T-helper 2 cell (primary cell): ENCODE data around the gene EIF1AX.
"Not testable (repeated sequence)": the region's sequence is repeated elsewhere in the genome, so short reads cannot be mapped to it uniquely, and the experiment has no call there.

ENCODE experiments used
- DNase-seq, 5 experiments: peaks; one replicate each; pipeline versions ENCODE4 v3.0.0 to v3.0.0-alpha.2; 2012 to 2022
- total RNA-seq, 2 donors: gene quantifications; one replicate each; lab custom pipeline; 2026; lab: John Stamatoyannopoulos, UW

Gene EIF1AX
- 84.3 to 120 reads per million in 2 donors for total RNA-seq

DNA sequence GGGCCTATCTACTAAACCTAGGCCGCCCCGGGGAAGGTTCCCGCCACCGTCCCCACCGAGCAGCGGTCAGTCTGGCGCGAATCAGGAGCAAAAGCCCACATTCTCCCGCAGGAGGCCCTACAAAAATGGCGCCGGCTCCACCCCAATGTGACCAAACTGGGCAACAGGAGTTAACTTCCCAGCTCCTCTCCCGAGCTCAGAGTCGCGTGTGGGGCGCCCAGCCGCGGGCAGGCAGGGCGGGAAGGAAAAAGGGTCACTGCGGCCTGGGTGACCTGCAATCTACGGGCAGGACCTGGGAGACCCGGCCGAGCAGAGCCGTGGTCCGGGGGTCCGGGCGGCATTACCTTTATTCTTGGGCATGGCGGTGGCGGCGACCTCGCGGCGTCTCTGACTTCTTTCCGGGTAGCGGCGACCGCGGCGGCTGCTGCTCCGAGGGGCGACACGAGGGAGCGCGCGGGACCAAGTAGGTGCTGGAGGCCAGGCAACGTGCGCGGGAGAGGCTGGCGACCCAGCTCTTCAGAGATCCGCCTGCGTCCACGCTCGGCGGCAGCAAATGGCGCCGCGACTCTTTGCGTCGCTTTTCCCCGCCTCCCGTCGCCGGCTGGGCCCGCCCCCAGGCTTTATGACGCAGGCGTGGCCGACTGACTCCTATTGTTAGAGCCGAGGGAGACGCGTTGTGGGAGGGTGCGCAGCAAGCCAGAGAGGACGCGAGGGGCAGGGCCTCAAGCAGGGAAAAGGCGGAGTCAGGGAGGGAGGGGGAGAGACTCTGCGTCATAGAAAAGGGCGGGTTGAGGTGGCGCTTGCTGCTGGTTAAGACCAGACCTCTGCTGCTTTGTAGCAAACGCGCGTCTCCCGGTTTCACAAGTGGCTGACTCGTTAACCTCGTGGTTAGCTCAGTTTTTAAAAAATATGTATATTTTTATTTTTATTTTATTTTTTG, at the start of gene EIF1AX:
Gene EIF1AX, minus strand, starts transcription at position 558 of the 940 bp plus-strand sequence. Its CDS starts 198 bp downstream, at position 360.
- DNase-seq: peak; percentile 79 to 100 (median 92)

GRCh38 chrX:20189171-20189570, 47.5 kb upstream of the EIF1AX start:
- no peak for DNase-seq

DNA sequence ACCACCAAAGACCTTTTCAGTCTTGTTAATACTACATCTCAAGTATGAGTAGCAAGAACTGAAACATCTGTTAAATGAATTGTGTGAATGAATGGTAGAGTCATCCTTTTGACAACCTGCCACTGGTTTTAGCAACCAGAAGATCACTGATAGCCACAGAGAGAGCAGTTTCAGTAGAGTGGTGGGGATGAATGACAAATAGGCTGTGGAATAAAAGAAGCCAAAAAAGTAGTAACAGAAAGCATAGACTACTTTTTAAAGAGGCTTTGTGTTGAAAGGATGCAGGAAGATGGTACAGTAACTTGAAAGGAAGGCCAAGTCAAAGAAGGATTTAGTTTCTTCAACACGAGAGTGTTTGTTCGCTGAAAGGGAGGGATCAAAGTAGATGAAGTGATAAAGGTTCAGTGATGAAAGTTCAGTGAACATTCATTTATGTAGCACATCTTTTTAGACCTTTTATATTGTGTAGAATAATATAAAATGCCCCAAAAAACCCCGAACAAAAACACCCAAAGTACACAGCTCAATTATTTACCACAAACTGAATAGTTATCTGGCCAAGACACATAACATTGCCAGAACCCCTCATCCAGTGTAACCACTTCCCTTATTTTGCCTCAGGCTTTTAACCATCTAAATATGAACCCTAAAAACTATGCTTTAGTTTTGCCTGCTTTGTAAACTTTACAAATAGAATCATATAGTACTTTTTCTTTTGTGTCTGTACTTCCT, 40.1 kb upstream of the EIF1AX start:
- DNase-seq: peak in 1 of 5 experiments; percentile 60

GRCh38 chrX:20177093-20177492, 35.5 kb upstream of the EIF1AX start:
- no peak for DNase-seq

- DNase-seq: no peak
Measured at GRCh38 chrX:20173856-20174255, 32.2 kb upstream of the EIF1AX start.

GRCh38 chrX:20173313-20173712, 31.7 kb upstream of the EIF1AX start:
- no peak for DNase-seq

- no peak for DNase-seq
Measured at GRCh38 chrX:20171887-20172286, 30.2 kb upstream of the EIF1AX start.

GRCh38 chrX:20162516-20162915, 20.9 kb upstream of the EIF1AX start:
- DNase-seq: not testable (repeated sequence)

DNA sequence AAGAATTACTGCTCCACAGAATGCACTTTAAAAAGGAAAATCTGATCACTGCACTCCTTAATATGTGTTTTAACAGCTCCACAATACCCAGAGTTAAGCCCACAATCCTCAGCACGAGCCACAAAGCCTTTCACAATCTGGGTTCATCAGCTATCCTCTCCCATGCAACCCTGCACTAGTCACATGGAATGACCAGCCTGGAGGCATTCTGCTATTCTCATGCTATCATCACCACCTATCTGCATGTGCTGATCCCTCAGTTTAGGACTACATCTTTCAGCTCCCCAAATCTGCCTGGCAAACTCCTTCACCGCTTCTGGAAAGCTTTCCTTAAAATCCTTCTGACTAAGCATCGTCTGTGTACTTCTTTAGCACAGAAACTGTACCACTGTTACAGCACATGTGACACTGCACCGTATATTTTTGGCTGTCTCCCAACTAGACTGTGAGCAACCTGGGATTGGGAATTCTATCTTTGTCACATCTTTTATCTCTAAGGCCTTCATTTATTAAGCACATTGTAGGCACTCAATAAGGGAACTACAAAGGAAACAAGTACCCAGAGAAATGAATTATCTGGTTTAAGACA, 18.3 kb upstream of the EIF1AX start:
- no peak for DNase-seq

DNA sequence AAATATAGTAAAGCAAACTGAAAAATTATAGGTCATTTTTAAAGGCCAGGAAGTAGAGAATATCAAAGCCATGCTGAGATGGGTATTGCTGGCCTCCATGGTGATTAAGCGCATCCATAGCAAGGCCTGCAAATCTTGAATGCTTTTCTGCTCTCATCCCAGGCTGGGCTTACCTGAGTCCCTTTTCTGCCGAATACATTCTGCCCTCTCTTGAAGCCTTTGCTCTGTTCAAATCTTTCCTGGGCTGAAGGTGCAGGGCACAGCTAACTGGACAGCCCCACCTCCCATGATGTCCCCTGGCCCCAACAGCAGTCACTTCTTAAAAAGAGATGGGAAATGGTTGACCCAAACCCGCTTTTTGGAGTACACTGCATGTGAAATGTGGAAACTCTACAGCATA, 10.1 kb upstream of the EIF1AX start:
- no peak for DNase-seq

GRCh38 chrX:20149326-20149725, 7.7 kb upstream of the EIF1AX start:
- DNase-seq: no peak

- DNase-seq: no peak
Measured at GRCh38 chrX:20147561-20147960, 5.9 kb upstream of the EIF1AX start.

DNA sequence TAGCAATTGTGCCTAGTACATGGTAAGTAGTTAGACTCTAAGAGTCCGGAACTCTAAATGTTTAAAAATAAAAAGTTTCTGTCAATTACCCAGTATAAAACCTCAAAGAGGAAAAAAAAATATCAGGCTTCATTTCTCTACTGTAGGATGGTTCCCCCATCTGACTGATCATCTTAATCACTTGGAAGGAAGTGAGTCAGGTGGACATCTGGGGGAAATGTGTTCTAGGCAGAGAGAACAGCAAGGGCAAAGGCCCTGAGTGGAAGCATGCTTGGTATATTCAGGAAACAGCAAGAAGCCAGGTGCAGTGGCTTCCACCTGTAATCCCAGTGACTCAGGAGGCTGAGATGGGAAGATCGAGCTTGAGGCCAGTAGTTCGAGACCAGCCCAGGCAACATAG, 2.9 kb upstream of the EIF1AX start:
- peak in 1 of 5 experiments; percentile 0 for DNase-seq

DNA sequence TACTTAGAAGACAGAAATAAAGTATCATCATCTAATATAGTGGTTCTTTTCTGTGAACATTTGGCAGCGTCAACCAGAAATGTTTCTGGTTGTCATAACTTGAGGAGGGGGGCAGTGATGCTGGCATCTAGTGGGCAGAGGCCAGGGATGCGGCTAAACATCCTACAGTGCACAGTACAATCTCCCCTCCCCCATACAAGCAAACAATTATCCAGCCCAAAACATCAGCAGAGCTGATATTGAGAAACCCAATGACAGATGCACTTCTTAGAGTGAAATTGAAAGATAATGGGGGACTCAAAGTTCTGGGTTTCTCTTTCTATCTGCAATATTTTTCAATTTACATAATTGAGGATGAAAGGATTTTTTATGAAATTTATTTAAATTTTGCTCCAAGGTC, 1.9 kb upstream of the EIF1AX start:
- DNase-seq: no peak

GRCh38 chrX:20143111-20143510, 1.5 kb upstream of the EIF1AX start:
- DNase-seq: no peak

- no peak for DNase-seq
Measured at GRCh38 chrX:20140420-20140819, 1.2 kb downstream of the EIF1AX start.

- DNase-seq: no peak
Measured at GRCh38 chrX:20139966-20140365, 1.7 kb downstream of the EIF1AX start.

DNA sequence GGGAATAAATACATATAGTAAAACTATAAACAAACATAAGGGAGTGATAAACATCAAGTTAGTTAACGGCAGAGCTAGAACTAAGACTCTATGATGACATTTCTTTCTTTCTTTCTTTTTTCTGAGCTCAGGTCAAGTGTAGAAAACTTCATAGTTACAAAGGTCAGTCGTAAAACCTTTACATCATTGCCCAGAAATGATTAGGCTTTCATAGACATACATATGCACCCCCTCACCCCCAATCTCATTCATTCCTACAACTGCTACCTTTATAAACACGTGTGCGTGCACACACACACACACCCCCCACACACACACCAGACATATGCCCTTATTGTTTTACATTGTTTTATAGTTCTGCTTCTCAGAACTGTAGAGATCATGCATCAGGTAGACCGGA, 5.7 kb downstream of the EIF1AX start:
- no peak for DNase-seq

GRCh38 chrX:20132666-20133065, 9.0 kb downstream of the EIF1AX start:
- DNase-seq: no peak

GRCh38 chrX:20130357-20130756, 11.3 kb downstream of the EIF1AX start:
- no peak for DNase-seq

DNA sequence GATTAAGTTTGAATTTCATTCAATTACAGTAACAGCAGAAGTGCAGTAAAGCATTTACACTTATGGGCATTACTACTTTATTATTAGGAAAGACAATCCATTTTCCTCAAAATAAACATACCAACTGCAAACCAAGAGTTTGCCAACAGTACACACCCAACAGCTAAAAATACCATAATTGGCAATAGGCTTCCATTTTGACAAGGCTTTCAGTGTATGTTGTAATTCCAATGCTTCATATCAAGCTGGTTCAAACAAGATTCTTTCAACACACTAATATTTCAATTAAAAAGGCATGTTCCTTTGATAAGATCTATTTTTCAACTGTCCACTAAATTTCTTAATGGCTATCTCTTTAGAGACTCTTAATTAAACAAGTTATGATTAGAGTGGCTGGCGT, 12.1 kb downstream of the EIF1AX start:
- DNase-seq: no peak

DNA sequence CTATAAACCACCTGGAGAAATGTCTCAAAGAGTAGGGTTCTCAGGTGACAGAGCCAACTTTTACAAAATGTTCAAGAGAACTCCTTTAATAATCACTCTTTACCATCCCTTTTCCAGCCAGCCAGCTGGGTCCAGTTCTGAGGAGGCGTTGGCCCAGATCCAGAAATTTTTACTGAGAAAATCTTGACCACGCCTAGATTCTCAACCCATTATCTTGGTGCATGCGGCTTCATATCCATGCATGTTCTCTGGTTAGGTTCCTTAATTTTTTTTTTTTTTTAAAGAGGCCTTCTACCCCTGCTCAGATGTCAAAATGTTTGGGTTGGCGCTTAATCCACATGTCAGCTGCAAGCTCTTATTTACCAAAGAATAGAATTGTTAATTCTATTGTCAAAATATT, 13.0 kb downstream of the EIF1AX start:
- DNase-seq: no peak

- DNase-seq: not testable (repeated sequence)
Measured at GRCh38 chrX:20127440-20127839, 14.2 kb downstream of the EIF1AX start.
